CD4-positive, alpha-beta T cell treated with Interleukin-17A for 1 hour (primary cell): ENCODE measurements around the gene CTU2.

Source experiments
- DNase-seq: peaks from one replicate; pipeline ENCODE4 v3.0.0-alpha.2; 2020

CTU2 gene

DNA sequence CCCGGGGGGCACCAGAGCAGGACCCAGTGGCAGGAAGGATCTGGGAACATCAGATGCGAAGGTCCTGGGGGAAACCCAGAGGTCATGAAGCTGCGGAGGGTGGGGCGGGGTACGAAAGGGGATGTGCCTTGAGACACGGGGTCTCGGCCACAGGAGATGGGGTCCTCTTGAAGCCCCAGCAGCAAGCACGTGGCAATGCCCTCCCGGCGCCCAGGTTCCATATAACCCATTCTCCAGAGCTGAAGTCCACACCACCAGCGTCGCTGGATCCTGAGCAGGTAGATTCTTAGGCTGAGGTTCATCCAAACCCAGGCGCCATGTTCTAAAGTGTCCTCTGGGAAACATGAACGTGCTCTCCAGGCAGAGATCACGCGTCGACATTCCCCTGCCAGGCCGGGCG lies 57.8 kb downstream of the CTU2 start:
- no peak for DNase-seq

DNA sequence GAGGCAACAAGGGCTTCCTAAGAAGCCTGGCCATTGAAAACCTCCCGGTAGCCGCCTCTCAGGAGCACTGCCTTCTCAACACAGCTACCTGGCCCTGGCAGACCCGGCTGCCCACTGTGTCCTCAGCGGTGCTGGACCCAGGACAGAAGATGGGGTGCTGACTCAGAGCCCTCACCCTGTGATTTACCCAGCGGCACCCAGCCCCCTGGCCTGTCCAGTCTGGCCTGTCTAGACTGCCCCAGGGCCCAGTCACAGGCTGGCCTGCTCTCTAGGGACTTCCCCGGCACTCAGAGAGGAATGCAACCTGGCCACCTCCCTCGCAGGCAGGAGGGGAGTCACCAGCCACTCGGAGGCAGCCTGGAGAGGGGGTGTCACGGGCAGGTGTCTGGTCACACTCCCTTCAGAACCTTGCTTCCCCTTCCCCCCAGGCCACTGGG lies 58.6 kb downstream of the CTU2 start:
- DNase-seq = no peak
